ENCODE results near the gene CYCS. TPM values are rescaled to one million over a fixed set of nuclear protein-coding genes. Genes with fewer than 3 reads are reported as not detected.
"Not testable (repeated sequence)": the region's sequence is repeated elsewhere in the genome, so short reads cannot be mapped to it uniquely, and the experiment has no call there.

The CYCS gene
- polyA plus RNA-seq, 4 donors, result 162 to 203 (median 186) TPM

DNA sequence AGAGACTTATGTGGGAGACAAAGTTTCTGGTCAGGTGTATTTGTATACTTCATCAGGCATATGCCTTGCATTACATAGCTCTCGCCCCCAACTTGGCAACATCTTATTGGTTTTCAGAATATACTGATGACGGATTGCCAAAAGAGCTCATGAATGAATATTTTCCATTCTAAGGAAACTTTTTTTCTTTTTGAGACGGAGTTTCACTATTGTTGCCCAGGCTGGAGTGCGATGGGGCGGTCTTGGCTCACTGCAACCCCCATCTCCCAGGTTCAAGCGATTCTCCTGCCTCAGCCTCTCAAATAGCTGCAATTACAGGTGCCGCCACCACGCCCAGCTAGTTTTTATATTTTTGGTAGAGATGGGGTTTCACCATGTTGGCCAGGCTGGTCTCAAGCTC lies 6.0 kb downstream of the CYCS start:
- DNase-seq (ENCODE audit: low read depth in 4 of 4, low spot score in 3 of 4), result no peak

DNA sequence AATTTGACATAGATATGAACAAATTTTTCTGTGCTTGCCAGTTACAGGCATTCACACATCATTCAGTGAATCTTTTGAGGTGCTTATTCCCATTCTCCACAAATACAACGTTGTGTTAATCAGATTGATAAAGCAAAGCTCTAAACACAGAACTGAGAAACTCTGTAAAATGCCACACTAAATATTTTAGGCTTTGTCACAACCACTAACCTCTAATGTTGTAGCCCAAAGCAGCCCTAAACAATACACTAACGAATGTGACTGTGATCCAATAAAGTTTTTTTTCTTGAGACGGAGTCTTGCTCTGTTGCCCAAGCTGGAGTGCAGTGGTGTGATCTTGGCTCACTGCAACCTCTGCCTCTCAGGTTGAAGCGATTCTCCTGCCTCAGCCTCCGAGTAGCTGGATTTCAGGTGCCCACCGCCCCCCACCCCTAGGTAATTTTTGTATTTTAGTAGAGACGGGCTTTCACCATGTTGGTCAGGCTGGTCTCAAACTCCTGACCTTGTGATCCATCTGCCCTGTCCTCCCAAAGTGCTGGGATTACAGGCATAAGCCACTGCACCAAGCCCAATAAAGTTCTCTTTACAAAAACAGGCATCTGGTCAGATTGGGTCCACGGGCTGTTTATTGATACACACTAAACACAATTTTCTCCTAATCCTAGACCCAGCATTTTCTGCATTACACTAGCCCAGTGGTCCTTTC lies 6.9 kb downstream of the CYCS start:
- DNase-seq (ENCODE audit: low read depth in 4 of 4, low spot score in 3 of 4), result no peak

GRCh38 chr7:25117226-25118047 lies 7.6 kb downstream of the CYCS start:
- no peak for DNase-seq (ENCODE audit: low read depth in 4 of 4, low spot score in 3 of 4)

- DNase-seq (ENCODE audit: low read depth in 4 of 4, low spot score in 3 of 4), result no peak
Measured at GRCh38 chr7:25116621-25117020, 8.4 kb downstream of the CYCS start.

- DNase-seq (ENCODE audit: low read depth in 4 of 4, low spot score in 3 of 4), result not testable (repeated sequence)
Measured at GRCh38 chr7:25110514-25110913, 14.5 kb downstream of the CYCS start.

- DNase-seq (ENCODE audit: low read depth in 4 of 4, low spot score in 3 of 4), result no peak
Measured at GRCh38 chr7:25109276-25109675, 15.8 kb downstream of the CYCS start.

- DNase-seq (ENCODE audit: low read depth in 4 of 4, low spot score in 3 of 4), result no peak
Measured at GRCh38 chr7:25105911-25106310, 19.1 kb downstream of the CYCS start.

- DNase-seq (ENCODE audit: low read depth in 4 of 4, low spot score in 3 of 4), result no peak
Measured at GRCh38 chr7:25103773-25104172, 21.3 kb downstream of the CYCS start.

GRCh38 chr7:25101817-25102216 lies 23.2 kb downstream of the CYCS start:
- DNase-seq (ENCODE audit: low read depth in 4 of 4, low spot score in 3 of 4), result no peak

DNA sequence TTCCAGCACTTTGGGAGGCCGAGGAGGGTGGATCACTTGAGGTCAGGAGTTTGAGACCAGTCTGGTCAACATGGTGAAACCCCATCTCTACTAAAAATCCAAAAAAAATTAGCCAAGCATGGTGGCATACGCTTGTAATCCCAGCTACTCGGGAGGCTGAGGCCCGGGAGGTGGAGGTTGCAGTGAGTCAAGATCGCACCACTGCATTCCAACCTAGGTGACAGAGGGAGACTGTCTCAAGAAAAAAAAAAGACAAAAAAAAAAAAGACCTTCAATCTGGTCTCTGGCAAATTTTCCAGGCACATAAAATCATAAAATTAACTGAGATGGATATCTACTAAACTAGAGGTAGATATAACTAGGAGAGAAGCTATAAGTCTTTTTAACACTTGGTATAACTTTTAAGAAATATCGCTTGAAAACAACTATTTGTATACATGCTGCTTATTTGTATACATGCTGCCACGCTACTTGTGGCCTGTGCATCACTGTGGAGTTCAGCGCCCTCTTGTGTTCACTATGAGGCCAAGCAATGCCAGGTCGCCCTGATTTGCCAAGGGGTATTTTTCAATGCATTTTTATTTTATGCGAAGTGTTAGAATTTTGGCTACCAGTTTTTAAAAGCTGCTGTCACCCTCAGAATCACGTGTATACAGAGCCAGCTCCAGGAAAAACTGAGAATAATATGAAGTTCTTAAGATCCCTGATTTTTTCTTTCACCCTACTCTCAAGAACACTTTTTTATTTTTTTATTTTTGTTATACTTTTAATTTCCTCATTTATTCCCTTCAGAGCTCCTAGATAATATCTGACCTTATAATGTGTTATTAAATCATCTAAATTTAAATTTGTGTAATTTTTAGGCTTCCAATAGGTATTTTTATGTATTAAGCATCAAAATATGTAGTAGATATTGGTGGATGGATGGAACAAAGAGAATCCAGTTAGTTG lies 26.7 kb downstream of the CYCS start:
- peak in 3 of 4 donors; percentile 18 to 31 (median 28) for DNase-seq (ENCODE audit: low read depth in 4 of 4, low spot score in 3 of 4)

DNA sequence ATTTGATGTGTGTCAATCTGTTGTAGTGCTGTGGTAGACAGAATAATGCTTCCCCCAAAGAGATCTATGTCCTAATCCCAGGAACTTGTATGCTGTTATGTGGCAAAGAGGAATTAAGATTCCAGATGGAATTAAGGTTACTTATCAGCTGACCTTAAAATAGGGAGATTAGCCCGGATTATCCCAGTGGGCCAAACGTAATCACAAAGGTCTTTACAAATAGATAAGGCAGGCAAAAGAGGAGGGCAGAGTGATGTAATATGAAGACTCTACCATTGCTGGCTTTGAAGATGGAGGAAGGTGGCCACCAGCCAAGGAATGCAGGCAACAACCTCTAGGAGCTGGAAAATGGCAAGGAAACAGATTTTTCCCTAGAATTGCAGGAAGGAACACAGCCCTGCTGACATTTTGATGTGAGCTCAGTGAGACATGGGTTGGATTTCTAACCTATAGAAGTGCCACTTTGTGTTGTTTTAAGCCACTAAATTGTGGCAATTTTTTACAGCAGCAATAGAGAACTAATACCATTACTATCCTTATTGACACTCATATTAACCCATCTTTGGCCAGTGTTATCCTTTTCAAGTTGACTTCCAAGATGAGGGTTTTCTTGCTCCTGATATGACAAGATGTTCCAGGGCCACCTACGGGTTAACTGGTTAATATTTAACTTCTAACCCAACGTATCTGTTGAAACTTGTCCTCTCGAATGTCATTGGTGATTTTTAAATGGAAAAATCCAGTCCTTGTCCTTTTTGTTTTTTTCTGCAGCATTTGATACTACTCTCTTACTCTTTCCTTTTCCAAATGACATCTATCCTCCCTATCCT lies 29.3 kb downstream of the CYCS start:
- no peak for DNase-seq (ENCODE audit: low read depth in 4 of 4, low spot score in 3 of 4)

- peak in 3 of 4 donors; percentile 30 to 41 (median 33) for DNase-seq (ENCODE audit: low read depth in 4 of 4, low spot score in 3 of 4)
Measured at GRCh38 chr7:25093268-25093826, 31.7 kb downstream of the CYCS start.

- DNase-seq (ENCODE audit: low read depth in 4 of 4, low spot score in 3 of 4), result no peak
Measured at GRCh38 chr7:25091779-25092178, 33.3 kb downstream of the CYCS start.

DNA sequence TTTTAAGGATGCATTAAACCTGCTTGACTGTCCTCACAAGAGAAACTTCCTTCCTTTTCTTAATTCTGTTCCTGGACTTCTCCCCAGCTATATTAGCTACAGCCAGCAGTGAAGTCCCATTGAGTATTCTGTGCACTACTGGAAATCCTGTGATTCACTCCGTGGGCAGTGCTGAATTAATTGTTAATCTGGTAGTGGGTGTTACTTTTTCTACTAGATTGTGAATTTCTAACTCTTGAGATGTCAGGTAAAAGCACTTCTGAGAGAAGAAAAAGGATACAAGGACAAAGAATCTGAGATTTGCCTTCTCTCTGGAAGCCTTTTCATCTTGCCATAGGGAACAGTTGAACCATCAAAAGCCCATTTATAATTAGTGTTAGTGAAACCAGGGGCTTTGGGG lies 33.9 kb downstream of the CYCS start:
- DNase-seq (ENCODE audit: low read depth in 4 of 4, low spot score in 3 of 4), result no peak

GRCh38 chr7:25090374-25090773 lies 34.7 kb downstream of the CYCS start:
- no peak for DNase-seq (ENCODE audit: low read depth in 4 of 4, low spot score in 3 of 4)

GRCh38 chr7:25087855-25088254 lies 37.2 kb downstream of the CYCS start:
- no peak for DNase-seq (ENCODE audit: low read depth in 4 of 4, low spot score in 3 of 4)

DNA sequence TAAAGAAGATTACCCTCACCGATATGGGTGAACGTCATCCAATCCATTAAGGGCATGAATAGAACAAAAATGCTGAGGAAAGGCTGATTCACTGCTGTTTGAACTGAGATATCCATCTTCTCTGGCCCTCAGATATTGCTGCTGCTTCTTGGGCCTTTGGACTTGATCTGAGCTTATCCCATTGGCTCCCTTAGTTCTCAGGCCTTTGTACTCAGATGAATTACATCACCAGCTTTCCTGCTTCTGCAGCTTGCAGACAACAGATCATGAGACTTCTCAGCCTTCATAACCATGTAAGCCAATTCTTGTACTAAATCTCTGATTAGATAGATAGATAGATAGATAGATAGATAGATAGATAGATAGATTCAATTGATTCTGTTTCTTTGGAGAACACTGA lies 40.2 kb downstream of the CYCS start:
- DNase-seq (ENCODE audit: low read depth in 4 of 4, low spot score in 3 of 4), result no peak

GRCh38 chr7:25083201-25083600 lies 41.9 kb downstream of the CYCS start:
- DNase-seq (ENCODE audit: low read depth in 4 of 4, low spot score in 3 of 4), result no peak

GRCh38 chr7:25082041-25082440 lies 43.0 kb downstream of the CYCS start:
- DNase-seq (ENCODE audit: low read depth in 4 of 4, low spot score in 3 of 4), result not testable (repeated sequence)

DNA sequence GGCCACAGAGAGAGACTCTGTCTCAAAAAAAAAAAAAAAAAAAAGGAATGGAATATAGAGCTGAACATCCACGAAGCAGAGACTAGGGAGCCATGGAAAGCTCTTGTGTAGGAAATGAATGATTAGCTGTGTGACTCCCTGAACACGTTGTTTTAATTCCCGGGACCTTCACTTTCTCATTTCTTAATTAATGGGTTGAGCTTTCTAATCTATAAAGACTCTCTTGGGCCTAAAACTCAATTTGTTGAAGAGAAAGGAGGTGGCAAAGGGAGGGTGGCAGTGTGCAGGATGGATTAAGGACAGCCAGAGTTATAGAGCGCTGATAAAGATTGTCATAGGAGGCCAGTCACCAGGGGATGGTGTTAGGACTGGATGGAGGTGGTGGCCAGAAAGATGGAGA lies 48.0 kb downstream of the CYCS start:
- no peak for DNase-seq (ENCODE audit: low read depth in 4 of 4, low spot score in 3 of 4)

All from right renal pelvis (tissue), 4 donors.